Ascending aorta (tissue), 2 donors: ENCODE measurements around the gene MUC13. TPM values are rescaled to one million over a fixed set of nuclear protein-coding genes. Genes with fewer than 3 reads are reported as not detected.
"Not testable (repeated sequence)": the region's sequence is repeated elsewhere in the genome, so short reads cannot be mapped to it uniquely, and the experiment has no call there.

Source experiments
- DNase-seq, 2 donors: peaks; one replicate each; pipeline ENCODE4 v3.0.0-alpha.2; 2019; ENCODE audit warnings: low spot score in 2 of 2
- H3K27ac ChIP-seq, 2 donors: fragments of 200-600 bp; sonication (generic); one replicate each; pipeline ENCODE4 v1.5.1; 2016 to 2017; ENCODE audit warnings: mild to moderate bottlenecking in 1 of 2
- H3K27me3 ChIP-seq: fragments of 200-600 bp; sonication (generic); one replicate; pipeline ENCODE4 v1.5.1; 2017
- H3K36me3 ChIP-seq, 2 donors: fragments of 200-600 bp; sonication (generic); one replicate each; pipeline ENCODE4 v1.5.1; 2016
- H3K4me1 ChIP-seq, 2 donors: fragments of 200-600 bp; sonication (generic); one replicate each; pipeline ENCODE4 v1.5.1; 2016 to 2017; ENCODE audit warnings: mild to moderate bottlenecking in 1 of 2
- H3K4me3 ChIP-seq, 2 donors: fragments of 200-600 bp; sonication (generic); one replicate each; pipeline ENCODE4 v1.5.1; 2016 to 2017; ENCODE audit warnings: mild to moderate bottlenecking in 1 of 2
- H3K9me3 ChIP-seq, 2 donors: fragments of 200-600 bp; sonication (generic); one replicate each; pipeline ENCODE4 v1.5.1; 2016
- intact Hi-C: fragments of 100-400 bp; cut with DNase I; formaldehyde crosslinking; loops from one replicate; pipeline ENCODE4 v1.15.1; 2023
- total RNA-seq: library from RNA; depleted of rRNA; stranded (reverse); fragments of >200 nt; gene quantifications from one replicate; pipeline ENCODE4 v1.1.0, GENCODE V29; 2016
- TF ChIP-seq, protein P1 (sequence below), 3 experiments: fragments of 200-600 bp in 2 of 3; fragments of 450-650 bp in 1 of 3; sonication (generic) in 2 of 3; IDR thresholded peaks; one replicate each; pipeline ENCODE4 v1.5.1; 2016 to 2019; ENCODE audit warnings: antibody characterized with exemption in 3 of 3, mild to moderate bottlenecking in 1 of 3, moderate library complexity in 1 of 3

Gene MUC13
- total RNA-seq, 1 donor from 2014 or later = not detected

DNA sequence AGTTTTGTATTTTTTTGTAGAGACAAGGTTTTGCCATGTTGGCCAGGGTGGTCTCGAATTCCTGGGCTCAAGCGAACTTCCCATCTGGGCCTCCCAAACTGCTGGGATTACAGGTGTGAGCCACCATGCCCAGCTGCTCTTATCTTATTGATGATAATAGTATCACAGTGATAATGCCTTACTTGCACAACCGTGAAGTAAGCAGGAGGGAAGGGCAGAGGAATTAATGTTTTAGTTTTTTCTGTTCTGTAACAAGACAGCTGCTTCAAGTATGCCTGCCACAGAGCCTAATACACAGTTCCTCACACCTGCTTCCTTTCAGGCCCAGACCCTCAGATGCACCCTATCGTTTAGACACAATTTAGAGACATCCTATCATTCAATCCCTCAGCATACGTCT, 26.1 kb upstream of the MUC13 start:
- H3K4me3 ChIP-seq = no peak overlapping the region
- H3K4me1 ChIP-seq = no peaks in the 10 kb centered on the region
- intact Hi-C loops = no loop called here

DNA sequence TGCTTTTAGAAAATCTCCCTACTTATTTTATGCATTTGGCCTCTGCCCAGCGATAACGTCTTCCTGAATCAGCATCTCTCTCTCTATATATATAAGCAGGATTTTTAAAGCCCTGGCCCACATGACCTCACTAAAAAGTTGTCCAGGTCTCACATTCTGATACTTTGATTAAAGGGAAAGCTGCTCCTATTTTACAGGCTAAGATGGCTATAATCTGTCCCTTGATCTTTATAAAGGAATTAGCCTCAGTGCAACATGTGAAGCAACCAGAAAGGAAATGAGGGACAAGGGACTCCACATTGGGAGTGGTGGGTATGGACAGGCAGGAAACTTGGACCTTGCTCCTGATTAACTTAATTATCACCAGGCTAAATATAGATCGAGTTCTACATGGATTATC, 25.6 kb upstream of the MUC13 start:
- H3K27ac ChIP-seq = no peak overlapping the region
- H3K4me3 ChIP-seq = no peak overlapping the region
- DNase-seq = no peak
- no peaks in the 10 kb centered on the region for H3K27me3 ChIP-seq
- H3K4me1 ChIP-seq = no peaks in the 10 kb centered on the region
- TF ChIP-seq, protein P1, sequence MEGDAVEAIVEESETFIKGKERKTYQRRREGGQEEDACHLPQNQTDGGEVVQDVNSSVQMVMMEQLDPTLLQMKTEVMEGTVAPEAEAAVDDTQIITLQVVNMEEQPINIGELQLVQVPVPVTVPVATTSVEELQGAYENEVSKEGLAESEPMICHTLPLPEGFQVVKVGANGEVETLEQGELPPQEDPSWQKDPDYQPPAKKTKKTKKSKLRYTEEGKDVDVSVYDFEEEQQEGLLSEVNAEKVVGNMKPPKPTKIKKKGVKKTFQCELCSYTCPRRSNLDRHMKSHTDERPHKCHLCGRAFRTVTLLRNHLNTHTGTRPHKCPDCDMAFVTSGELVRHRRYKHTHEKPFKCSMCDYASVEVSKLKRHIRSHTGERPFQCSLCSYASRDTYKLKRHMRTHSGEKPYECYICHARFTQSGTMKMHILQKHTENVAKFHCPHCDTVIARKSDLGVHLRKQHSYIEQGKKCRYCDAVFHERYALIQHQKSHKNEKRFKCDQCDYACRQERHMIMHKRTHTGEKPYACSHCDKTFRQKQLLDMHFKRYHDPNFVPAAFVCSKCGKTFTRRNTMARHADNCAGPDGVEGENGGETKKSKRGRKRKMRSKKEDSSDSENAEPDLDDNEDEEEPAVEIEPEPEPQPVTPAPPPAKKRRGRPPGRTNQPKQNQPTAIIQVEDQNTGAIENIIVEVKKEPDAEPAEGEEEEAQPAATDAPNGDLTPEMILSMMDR (IDR thresholded peaks at IDR 0.05) = no peak
- no peaks in the 10 kb centered on the region for H3K36me3 ChIP-seq
- no peaks in the 10 kb centered on the region for H3K9me3 ChIP-seq
- intact Hi-C loops = no loop called here

More for the DNA sequence above, 26.1 kb upstream of the MUC13 start:
- no peak for DNase-seq
- no peaks in the 10 kb centered on the region for H3K9me3 ChIP-seq
- no peak overlapping the region for H3K27ac ChIP-seq
- no peaks in the 10 kb centered on the region for H3K27me3 ChIP-seq
- TF ChIP-seq, protein P1 (IDR thresholded peaks at IDR 0.05) = no peak
- no peaks in the 10 kb centered on the region for H3K36me3 ChIP-seq

GRCh38 chr3:124957951-124958350, 23.4 kb upstream of the MUC13 start:
- intact Hi-C loops, H3K4me1 ChIP-seq, H3K9me3 ChIP-seq, H3K4me3 ChIP-seq, H3K36me3 ChIP-seq, H3K27me3 ChIP-seq, DNase-seq, H3K27ac ChIP-seq: not testable (repeated sequence)

- no peaks in the 10 kb centered on the region for H3K4me1 ChIP-seq
- DNase-seq = no peak
- H3K9me3 ChIP-seq = no peaks in the 10 kb centered on the region
- no peak overlapping the region for H3K27ac ChIP-seq
- no peaks in the 10 kb centered on the region for H3K36me3 ChIP-seq
- intact Hi-C loops = no loop called here
- no peaks in the 10 kb centered on the region for H3K27me3 ChIP-seq
- TF ChIP-seq, protein P1 (IDR thresholded peaks at IDR 0.05) = no peak
- H3K4me3 ChIP-seq = no peak overlapping the region
These were observed 17.8 kb upstream of the MUC13 start for GRCh38 chr3:124952282-124952855.

DNA sequence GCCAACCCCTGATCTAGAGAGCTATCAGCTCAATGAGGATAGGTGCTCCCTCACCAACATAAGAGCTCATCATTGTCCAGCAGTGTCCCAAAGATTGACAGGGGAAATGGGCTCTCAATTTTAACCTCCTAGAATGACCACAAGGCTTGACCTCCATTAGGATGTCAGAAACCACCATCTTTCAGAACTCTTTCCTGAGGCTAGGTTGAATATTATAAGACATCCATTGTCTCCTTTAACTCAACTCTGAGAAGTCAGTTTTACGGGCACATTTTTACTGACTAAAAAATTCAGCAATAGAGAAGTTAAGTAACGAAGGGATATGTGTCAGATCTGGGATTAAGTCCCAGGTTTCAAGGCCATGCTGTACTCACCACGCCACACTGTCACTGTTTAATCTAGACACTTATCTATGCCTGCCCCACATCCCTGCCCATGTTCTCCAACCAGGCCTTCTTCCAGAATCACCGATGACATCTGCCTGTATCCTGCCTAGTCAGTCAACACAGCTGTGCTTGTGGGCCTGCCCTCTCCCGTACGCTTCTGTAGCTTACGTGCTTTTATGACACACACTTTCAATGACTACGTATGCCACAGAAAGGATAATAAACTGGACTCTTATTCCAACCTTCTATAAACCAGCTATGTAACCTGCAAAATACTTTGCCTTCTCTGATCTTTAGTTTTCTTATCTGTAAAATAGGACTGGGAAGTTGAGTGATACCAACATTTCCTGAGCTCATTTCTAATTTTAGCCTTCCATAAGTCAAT, 17.1 kb upstream of the MUC13 start:
- Histone ChIP-seq H3K4me1 (no peaks in the 10 kb centered on the region), H3K27me3 (no peaks in the 10 kb centered on the region), H3K36me3 (no peaks in the 10 kb centered on the region), H3K9me3 (no peaks in the 10 kb centered on the region), H3K4me3 (no peak overlapping the region), H3K27ac (no peak overlapping the region)
- intact Hi-C loops = no loop called here
- DNase-seq = no peak
- TF ChIP-seq, protein P1 (IDR thresholded peaks at IDR 0.05) = no peak

- Histone ChIP-seq H3K36me3 (no peaks in the 10 kb centered on the region), H3K27ac (no peak overlapping the region), H3K4me3 (no peak overlapping the region), H3K27me3 (no peaks in the 10 kb centered on the region), H3K9me3 (no peaks in the 10 kb centered on the region), H3K4me1 (no peaks in the 10 kb centered on the region)
- no peak for DNase-seq
- intact Hi-C loops = no loop called here
- TF ChIP-seq, protein P1 (IDR thresholded peaks at IDR 0.05) = no peak
These were observed 15.5 kb upstream of the MUC13 start for GRCh38 chr3:124950026-124950425.
